Transverse colon (tissue), 4 donors: ENCODE data around the gene RTKN.

ENCODE experiments used
- CTCF ChIP-seq, 5 experiments: fragments of 200-600 bp in 3 of 5; fragments of 450-650 bp in 2 of 5; sonication (generic) in 3 of 5; IDR thresholded peaks; 1 replicate in 2 of 5; 2 replicates in 3 of 5; pipeline ENCODE4 v1.5.1; 2016 to 2017; ENCODE audit warnings: antibody characterized with exemption in 5 of 5, inconsistent platforms in 3 of 5, mild to moderate bottlenecking in 2 of 5, moderate library complexity in 1 of 5
- EP300 ChIP-seq: sonication (generic); formaldehyde crosslinking; IDR thresholded peaks from one replicate; pipeline ENCODE4 v1.6.1; 2017; ENCODE audit warnings: antibody characterized with exemption, low read depth
- POLR2A ChIP-seq: fragments of 450-650 bp; IDR thresholded peaks from one replicate; pipeline ENCODE4 v1.6.1; 2016; ENCODE audit warnings: antibody characterized with exemption, mild to moderate bottlenecking, moderate library complexity
- POLR2AphosphoS5 ChIP-seq, 3 donors: sonication (generic); formaldehyde crosslinking; IDR thresholded peaks; one replicate each; pipeline ENCODE4 v1.6.1; 2016; ENCODE audit warnings: antibody characterized with exemption in 3 of 3

DNA sequence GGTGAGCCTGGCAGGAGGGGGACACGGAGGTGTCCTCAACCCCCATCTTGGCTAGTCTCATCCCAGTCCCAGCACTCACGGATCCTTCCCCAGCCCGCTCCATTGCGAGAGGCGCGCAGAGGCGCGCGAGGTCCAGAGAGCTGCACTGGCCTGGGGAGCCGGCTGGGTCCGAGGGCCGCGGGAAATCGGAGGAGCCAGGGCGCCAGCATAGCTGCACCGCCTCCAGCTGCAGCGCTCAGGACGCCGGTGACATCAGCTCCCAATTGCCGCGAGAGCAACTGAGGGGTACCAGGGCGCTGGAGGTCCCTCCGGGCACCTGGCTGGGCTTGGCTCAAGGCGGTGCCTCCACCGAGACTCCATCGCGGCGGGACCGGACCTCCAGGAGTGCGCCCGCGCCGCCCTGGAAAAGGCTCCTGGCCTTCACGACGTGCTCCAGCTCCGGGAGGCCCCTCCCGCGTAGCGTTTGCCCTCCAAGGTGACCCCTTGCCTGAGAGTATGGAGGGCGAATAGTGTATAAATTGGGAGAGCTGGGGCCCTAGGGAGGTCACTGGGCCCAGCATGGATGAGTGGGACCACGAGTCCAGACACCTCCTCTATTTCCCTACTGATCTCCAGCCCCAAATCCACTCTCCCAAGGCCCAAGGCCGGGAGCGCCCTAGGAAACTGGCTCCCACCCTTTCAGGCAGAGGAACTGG, 5.5 kb downstream of the RTKN start:
- TF ChIP-seq CTCF (IDR thresholded peaks at IDR 0.05) (no peak), POLR2AphosphoS5 (IDR thresholded peaks at IDR 0.05) (no peak), POLR2A (no peak), EP300 (no peak)
